HepG2 (cell line): Measurements from ENCODE around the gene LGALS7B. TPM values are rescaled to one million over a fixed set of nuclear protein-coding genes. Genes with fewer than 3 reads are reported as not detected.

Experiments
- ADNP ChIP-seq: sonication (generic); formaldehyde crosslinking; IDR thresholded peaks from 2 replicates; pipeline ENCODE4 v1.4.0; 2020; ENCODE audit warnings: missing genetic modification reagents
- AGO2 ChIP-seq: fragments of 200-400 bp; formaldehyde crosslinking; optimal IDR thresholded peaks from 2 replicates; pipeline ENCODE3; 2017; ENCODE audit warnings: mild to moderate bottlenecking, low read depth, low read length, moderate library complexity
- GATAD2A ChIP-seq: IDR thresholded peaks from 2 replicates; pipeline ENCODE4 v1.6.1; 2016
- GPN1 ChIP-seq: sonication (generic); formaldehyde crosslinking; IDR thresholded peaks from 2 replicates; pipeline ENCODE4 v1.5.1; 2020; ENCODE audit warnings: missing genetic modification reagents, borderline replicate concordance
- KDM6A ChIP-seq: IDR thresholded peaks from 2 replicates; pipeline ENCODE4 v1.6.1; 2016; ENCODE audit warnings: low read depth
- KLF11 ChIP-seq: IDR thresholded peaks from 2 replicates; pipeline ENCODE4 v1.6.1; 2016; ENCODE audit warnings: missing compliant biosample characterization
- NAIF1 ChIP-seq: sonication (generic); formaldehyde crosslinking; IDR thresholded peaks from 2 replicates; pipeline ENCODE4 v1.5.0; 2020; ENCODE audit warnings: mild to moderate bottlenecking, missing genetic modification reagents, borderline replicate concordance
- PHF5A ChIP-seq: IDR thresholded peaks from one replicate; pipeline ENCODE4 v1.6.1; 2018; ENCODE audit warnings: low read depth, missing genetic modification reagents; ENCODE audit not compliant: unreplicated experiment
- PPARG ChIP-seq: conservative IDR thresholded peaks from 2 replicates; pipeline ENCODE4 v1.6.1; 2016; ENCODE audit warnings: missing biosample characterization, missing genetic modification reagents
- RARA ChIP-seq: IDR thresholded peaks from 2 replicates; pipeline ENCODE4 v1.6.1; 2016; ENCODE audit warnings: missing genetic modification reagents, missing compliant biosample characterization
- SKI ChIP-seq: fragments of 450-650 bp; IDR thresholded peaks from one replicate; pipeline ENCODE4 v1.6.1; 2018; ENCODE audit warnings: mild to moderate bottlenecking; ENCODE audit not compliant: partially characterized antibody
- STAG1 ChIP-seq: sonication (generic); formaldehyde crosslinking; IDR thresholded peaks from 2 replicates; pipeline ENCODE4 v1.4.0; 2020; ENCODE audit warnings: missing genetic modification reagents
- TRIM22 ChIP-seq: fragments of 450-650 bp; IDR thresholded peaks from 2 replicates; pipeline ENCODE4 v1.6.1; 2017
- ZNF160 ChIP-seq: sonication (generic); formaldehyde crosslinking; IDR thresholded peaks from 2 replicates; pipeline ENCODE4 v1.8.0; 2022; ENCODE audit warnings: mild to moderate bottlenecking, inconsistent platforms, missing genetic modification reagents
- ZNF235 ChIP-seq: sonication (generic); formaldehyde crosslinking; IDR thresholded peaks from 2 replicates; pipeline ENCODE4 v1.8.1; 2023; ENCODE audit warnings: mild to moderate bottlenecking, missing genetic modification reagents, borderline replicate concordance
- ZNF367 ChIP-seq: sonication (generic); formaldehyde crosslinking; IDR thresholded peaks from 2 replicates; pipeline ENCODE4 v1.4.0; 2020; ENCODE audit warnings: missing genetic modification reagents, borderline replicate concordance
- ZNF564 ChIP-seq: sonication (generic); formaldehyde crosslinking; IDR thresholded peaks from 2 replicates; pipeline ENCODE4 v1.8.1; 2023; ENCODE audit warnings: mild to moderate bottlenecking, missing genetic modification reagents
- ZNF777 ChIP-seq: sonication (generic); formaldehyde crosslinking; IDR thresholded peaks from 2 replicates; pipeline ENCODE4 v1.4.0; 2020; ENCODE audit warnings: missing genetic modification reagents
- ZNF792 ChIP-seq: IDR thresholded peaks from 2 replicates; pipeline ENCODE4 v1.6.1; 2016
- polyA plus RNA-seq, 8 experiments: library from polyadenylated mRNA; depleted of rRNA in 3 of 8; stranded (reverse) in 7 of 8; unstranded in 1 of 8; fragments of >200 nt; fragmentation: Illumina TruSeq in 4 of 8; extraction: Trizol in 4 of 8; gene quantifications; 2 replicates each; pipeline versions ENCODE4 v1.2.1 to v1.2.3, GENCODE V29; 2011 to 2016; ENCODE audit warnings: low read depth in 4 of 8, missing spikeins in 1 of 8, mixed read lengths in 1 of 8; ENCODE audit not compliant: insufficient read depth in 1 of 8
- total RNA-seq, 5 experiments: library from RNA; depleted of rRNA; stranded (reverse); fragments of >200 nt; fragmentation: Illumina TruSeq; extraction: Trizol; gene quantifications; 2 replicates each; pipeline ENCODE4 v1.2.3, GENCODE V29; 2016; ENCODE audit warnings: low read depth in 1 of 5
- TF ChIP-seq, protein P1 (sequence below): sonication (generic); formaldehyde crosslinking; IDR thresholded peaks from 2 replicates; pipeline ENCODE4 v1.5.1; 2020; ENCODE audit warnings: mild to moderate bottlenecking, missing genetic modification reagents, moderate library complexity
- TF ChIP-seq, protein P2 (sequence below): sonication (generic); formaldehyde crosslinking; IDR thresholded peaks from 2 replicates; pipeline ENCODE4 v1.5.0; 2020; ENCODE audit warnings: mild to moderate bottlenecking, missing genetic modification reagents
- TF ChIP-seq, protein P3 (sequence below), 2 experiments: fragments of 450-650 bp in 1 of 2; sonication (generic) in 1 of 2; formaldehyde crosslinking; IDR thresholded peaks; 2 replicates each; pipeline versions ENCODE4 v1.5.0 to v1.8.0; 2020 to 2022; ENCODE audit warnings: mild to moderate bottlenecking in 1 of 2, missing genetic modification reagents in 1 of 2

The LGALS7B gene
- total and polyA plus RNA-seq, 2 of the 13 experiments (the other 11 are each of a cell fraction or from before 2014, with no cell fraction given) = 1.7 to 2.1 TPM

GRCh38 chr19:38819231-38819920 is 30.4 kb downstream of the LGALS7B start (continued):
- TF ChIP-seq ZNF777 (CRISPR knock-in tag) (no peak; the same call in 1 of the 2 replicates), ADNP (CRISPR knock-in tag) (no peak), STAG1 (CRISPR knock-in tag) (peak; percentile 2; the same call in 1 of the 2 replicates), RARA (CRISPR knock-in tag) (peak; percentile 75), SKI (no peak), NAIF1 (CRISPR knock-in tag) (no peak), PHF5A (no peak), ZNF160 (CRISPR knock-in tag) (no peak), TRIM22 (no peak), ZNF367 (CRISPR knock-in tag) (no peak), ZNF235 (CRISPR knock-in tag) (no peak), PPARG (CRISPR knock-in tag) (peak; percentile 66; the same call in 1 of the 2 replicates), ZNF792 (0 out of 2 replicates have a peak, but pooled peaks have one; percentile 49), KDM6A (peak; percentile 67; the same call in 1 of the 2 replicates), GATAD2A (CRISPR knock-in tag) (peak; percentile 66), ZNF564 (CRISPR knock-in tag) (no peak), KLF11 (CRISPR knock-in tag) (no peak), GPN1 (CRISPR knock-in tag) (no peak), AGO2 (no peak)
- TF ChIP-seq, protein P1, sequence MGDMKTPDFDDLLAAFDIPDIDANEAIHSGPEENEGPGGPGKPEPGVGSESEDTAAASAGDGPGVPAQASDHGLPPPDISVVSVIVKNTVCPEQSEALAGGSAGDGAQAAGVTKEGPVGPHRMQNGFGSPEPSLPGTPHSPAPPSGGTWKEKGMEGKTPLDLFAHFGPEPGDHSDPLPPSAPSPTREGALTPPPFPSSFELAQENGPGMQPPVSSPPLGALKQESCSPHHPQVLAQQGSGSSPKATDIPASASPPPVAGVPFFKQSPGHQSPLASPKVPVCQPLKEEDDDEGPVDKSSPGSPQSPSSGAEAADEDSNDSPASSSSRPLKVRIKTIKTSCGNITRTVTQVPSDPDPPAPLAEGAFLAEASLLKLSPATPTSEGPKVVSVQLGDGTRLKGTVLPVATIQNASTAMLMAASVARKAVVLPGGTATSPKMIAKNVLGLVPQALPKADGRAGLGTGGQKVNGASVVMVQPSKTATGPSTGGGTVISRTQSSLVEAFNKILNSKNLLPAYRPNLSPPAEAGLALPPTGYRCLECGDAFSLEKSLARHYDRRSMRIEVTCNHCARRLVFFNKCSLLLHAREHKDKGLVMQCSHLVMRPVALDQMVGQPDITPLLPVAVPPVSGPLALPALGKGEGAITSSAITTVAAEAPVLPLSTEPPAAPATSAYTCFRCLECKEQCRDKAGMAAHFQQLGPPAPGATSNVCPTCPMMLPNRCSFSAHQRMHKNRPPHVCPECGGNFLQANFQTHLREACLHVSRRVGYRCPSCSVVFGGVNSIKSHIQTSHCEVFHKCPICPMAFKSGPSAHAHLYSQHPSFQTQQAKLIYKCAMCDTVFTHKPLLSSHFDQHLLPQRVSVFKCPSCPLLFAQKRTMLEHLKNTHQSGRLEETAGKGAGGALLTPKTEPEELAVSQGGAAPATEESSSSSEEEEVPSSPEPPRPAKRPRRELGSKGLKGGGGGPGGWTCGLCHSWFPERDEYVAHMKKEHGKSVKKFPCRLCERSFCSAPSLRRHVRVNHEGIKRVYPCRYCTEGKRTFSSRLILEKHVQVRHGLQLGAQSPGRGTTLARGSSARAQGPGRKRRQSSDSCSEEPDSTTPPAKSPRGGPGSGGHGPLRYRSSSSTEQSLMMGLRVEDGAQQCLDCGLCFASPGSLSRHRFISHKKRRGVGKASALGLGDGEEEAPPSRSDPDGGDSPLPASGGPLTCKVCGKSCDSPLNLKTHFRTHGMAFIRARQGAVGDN (CRISPR knock-in tag) = peak; percentile 67
- TF ChIP-seq, protein P2, sequence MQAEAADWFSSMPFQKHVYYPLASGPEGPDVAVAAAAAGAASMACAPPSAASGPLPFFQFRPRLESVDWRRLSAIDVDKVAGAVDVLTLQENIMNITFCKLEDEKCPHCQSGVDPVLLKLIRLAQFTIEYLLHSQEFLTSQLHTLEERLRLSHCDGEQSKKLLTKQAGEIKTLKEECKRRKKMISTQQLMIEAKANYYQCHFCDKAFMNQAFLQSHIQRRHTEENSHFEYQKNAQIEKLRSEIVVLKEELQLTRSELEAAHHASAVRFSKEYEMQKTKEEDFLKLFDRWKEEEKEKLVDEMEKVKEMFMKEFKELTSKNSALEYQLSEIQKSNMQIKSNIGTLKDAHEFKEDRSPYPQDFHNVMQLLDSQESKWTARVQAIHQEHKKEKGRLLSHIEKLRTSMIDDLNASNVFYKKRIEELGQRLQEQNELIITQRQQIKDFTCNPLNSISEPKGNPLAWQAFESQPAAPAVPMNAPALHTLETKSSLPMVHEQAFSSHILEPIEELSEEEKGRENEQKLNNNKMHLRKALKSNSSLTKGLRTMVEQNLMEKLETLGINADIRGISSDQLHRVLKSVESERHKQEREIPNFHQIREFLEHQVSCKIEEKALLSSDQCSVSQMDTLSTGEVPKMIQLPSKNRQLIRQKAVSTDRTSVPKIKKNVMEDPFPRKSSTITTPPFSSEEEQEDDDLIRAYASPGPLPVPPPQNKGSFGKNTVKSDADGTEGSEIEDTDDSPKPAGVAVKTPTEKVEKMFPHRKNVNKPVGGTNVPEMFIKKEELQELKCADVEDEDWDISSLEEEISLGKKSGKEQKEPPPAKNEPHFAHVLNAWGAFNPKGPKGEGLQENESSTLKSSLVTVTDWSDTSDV (CRISPR knock-in tag) = no peak
- TF ChIP-seq, protein P3, sequence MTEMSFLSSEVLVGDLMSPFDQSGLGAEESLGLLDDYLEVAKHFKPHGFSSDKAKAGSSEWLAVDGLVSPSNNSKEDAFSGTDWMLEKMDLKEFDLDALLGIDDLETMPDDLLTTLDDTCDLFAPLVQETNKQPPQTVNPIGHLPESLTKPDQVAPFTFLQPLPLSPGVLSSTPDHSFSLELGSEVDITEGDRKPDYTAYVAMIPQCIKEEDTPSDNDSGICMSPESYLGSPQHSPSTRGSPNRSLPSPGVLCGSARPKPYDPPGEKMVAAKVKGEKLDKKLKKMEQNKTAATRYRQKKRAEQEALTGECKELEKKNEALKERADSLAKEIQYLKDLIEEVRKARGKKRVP (CRISPR knock-in tag; IDR thresholded peaks at IDR 0.05) = no peak
